ENCODE measurements around the gene MUC21. TPM values are rescaled to one million over a fixed set of nuclear protein-coding genes. Genes with fewer than 3 reads are reported as not detected.
"Not testable (repeated sequence)": the region's sequence is repeated elsewhere in the genome, so short reads cannot be mapped to it uniquely, and the experiment has no call there.

The MUC21 gene
- total RNA-seq, 3 donors from 2014 or later: not detected

DNA sequence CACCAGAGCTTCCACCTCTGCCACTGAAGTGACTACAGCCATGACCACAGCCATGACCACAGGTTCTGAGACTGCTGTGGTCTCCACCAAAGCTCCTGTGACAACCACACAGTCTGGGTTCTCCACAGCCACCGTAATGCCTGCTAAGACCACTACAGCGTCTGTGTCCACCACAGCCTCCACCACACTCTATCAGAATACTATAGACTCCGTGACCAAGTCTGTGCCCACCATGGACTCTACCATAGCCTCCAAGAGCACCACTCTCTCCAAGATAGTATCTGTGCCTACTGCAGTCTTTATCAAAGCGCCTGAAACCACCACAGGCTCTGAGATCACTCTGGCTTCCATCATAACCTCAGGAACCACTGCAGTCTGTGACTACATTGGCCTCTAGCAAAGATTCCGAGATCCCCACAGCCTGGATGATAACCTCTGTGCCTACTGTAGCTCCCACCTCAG, 18.3 kb upstream of the MUC21 start:
- intact Hi-C loops (cut with DNase I; ENCODE audit: low total_unique reads): no loop called here
- H3K36me3 ChIP-seq: no peaks in the 10 kb centered on the region
- H3K4me1 ChIP-seq: no peaks in the 10 kb centered on the region
- H3K27ac ChIP-seq: no peak overlapping the region
- H3K27me3 ChIP-seq: no peaks in the 10 kb centered on the region
- TF ChIP-seq POLR2AphosphoS5 (IDR thresholded peaks at IDR 0.05) (no peak), POLR2A (IDR thresholded peaks at IDR 0.05) (no peak)
- TF ChIP-seq, protein P1, sequence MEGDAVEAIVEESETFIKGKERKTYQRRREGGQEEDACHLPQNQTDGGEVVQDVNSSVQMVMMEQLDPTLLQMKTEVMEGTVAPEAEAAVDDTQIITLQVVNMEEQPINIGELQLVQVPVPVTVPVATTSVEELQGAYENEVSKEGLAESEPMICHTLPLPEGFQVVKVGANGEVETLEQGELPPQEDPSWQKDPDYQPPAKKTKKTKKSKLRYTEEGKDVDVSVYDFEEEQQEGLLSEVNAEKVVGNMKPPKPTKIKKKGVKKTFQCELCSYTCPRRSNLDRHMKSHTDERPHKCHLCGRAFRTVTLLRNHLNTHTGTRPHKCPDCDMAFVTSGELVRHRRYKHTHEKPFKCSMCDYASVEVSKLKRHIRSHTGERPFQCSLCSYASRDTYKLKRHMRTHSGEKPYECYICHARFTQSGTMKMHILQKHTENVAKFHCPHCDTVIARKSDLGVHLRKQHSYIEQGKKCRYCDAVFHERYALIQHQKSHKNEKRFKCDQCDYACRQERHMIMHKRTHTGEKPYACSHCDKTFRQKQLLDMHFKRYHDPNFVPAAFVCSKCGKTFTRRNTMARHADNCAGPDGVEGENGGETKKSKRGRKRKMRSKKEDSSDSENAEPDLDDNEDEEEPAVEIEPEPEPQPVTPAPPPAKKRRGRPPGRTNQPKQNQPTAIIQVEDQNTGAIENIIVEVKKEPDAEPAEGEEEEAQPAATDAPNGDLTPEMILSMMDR (IDR thresholded peaks at IDR 0.05): no peak
- DNase-seq (ENCODE audit: low spot score in 2 of 2): no peak
- no peak overlapping the region for H3K4me3 ChIP-seq
- no peaks in the 10 kb centered on the region for H3K9me3 ChIP-seq

DNA sequence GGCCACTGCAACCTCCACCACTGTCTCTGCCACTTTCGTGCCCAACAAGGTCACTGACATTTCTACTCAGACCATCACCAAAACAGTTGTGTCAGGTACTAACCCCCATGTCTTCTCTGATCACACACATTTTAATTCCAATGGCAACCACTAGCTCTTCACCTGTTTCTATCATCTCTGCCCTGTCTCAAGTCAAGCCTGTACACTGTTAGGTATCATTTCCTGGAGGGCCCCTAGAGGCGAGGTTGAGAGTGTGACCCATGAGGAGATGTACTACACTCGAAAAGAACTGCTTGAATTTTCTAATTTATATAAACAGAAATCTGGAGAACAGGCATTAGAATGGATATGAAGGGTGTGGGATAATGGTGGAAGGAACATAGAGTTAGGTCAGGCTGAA, 17.4 kb upstream of the MUC21 start:
- no peak for DNase-seq (ENCODE audit: low spot score in 2 of 2)
- TF ChIP-seq, protein P1 (IDR thresholded peaks at IDR 0.05): no peak
- TF ChIP-seq POLR2A (IDR thresholded peaks at IDR 0.05) (no peak), POLR2AphosphoS5 (IDR thresholded peaks at IDR 0.05) (no peak)
- Histone ChIP-seq H3K9me3 (no peaks in the 10 kb centered on the region), H3K27me3 (no peaks in the 10 kb centered on the region), H3K36me3 (no peaks in the 10 kb centered on the region), H3K4me3 (no peak overlapping the region), H3K27ac (no peak overlapping the region), H3K4me1 (no peaks in the 10 kb centered on the region)
- intact Hi-C loops (cut with DNase I; ENCODE audit: low total_unique reads): no loop called here

DNA sequence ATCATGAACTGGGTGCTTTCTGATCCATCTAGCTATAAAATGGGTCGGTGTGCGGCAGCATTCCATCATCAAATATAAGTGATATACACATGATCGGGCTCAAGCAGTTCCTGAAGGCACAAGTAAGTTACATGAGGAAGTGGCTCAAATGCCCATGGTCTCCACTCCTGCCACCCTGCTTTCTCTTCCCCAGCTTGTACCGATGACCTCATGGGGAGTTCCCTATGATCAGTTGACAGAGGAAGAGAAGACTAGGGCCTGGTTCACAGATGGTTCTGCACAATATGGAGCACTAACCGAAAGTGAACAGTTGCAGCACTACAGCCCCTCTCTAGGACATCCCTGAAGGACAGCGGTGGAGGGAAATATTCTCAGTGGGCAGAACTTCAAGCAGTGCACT, 14.3 kb upstream of the MUC21 start:
- H3K9me3 ChIP-seq; DNase-seq (ENCODE audit: low spot score in 2 of 2); H3K27me3 ChIP-seq; H3K4me3 ChIP-seq; intact Hi-C loops (cut with DNase I; ENCODE audit: low total_unique reads); H3K27ac ChIP-seq; H3K36me3 ChIP-seq; H3K4me1 ChIP-seq: not testable (repeated sequence)

DNA sequence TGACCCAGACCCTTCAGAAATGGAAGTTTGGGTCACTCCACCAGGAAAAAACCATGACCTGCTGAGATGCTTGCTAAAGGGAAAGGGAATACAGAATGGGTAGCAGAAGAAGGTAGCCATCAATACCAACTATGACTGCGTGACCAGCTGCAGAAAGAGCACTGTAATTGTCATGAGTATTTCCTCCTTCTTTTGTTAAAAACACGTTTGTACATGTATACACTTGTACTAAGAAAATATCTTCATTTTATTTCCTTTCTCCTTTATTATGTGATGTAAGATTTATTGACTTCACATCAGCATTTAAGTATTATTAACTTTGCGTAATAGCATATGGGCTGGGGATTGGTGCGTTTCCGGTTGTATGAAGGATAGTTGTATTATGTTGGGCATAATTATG, 12.6 kb upstream of the MUC21 start:
- intact Hi-C loops (cut with DNase I; ENCODE audit: low total_unique reads): no loop called here
- DNase-seq (ENCODE audit: low spot score in 2 of 2): no peak
- no peak overlapping the region for H3K27ac ChIP-seq

DNA sequence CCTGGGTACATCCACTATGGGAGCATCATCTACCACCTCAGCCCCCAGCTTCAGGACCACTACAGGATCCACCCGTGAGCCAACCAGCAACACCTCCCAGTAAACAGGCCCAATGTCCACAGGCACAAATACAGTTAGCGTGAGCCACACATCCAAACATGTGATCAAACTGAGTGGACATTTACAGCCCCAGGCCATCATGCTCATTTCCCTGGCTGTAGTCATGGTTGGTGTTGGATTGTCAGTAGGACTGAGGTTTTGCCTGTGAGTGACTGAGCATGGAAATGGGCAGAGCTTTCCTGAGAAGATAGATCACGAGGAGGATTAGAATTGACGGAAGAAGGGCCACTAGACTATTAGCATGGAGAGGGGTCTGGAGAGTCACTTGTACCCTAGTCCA, 10.7 kb upstream of the MUC21 start:
- TF ChIP-seq, protein P1 (IDR thresholded peaks at IDR 0.05): no peak
- TF ChIP-seq POLR2A (IDR thresholded peaks at IDR 0.05) (no peak), POLR2AphosphoS5 (IDR thresholded peaks at IDR 0.05) (no peak)
- Histone ChIP-seq H3K4me3 (no peak overlapping the region), H3K4me1 (no peaks in the 10 kb centered on the region), H3K36me3 (no peaks in the 10 kb centered on the region), H3K9me3 (no peaks in the 10 kb centered on the region), H3K27ac (no peak overlapping the region), H3K27me3 (no peaks in the 10 kb centered on the region)
- intact Hi-C loops (cut with DNase I; ENCODE audit: low total_unique reads): no loop called here
- DNase-seq (ENCODE audit: low spot score in 2 of 2): no peak

More for the DNA sequence above, 12.6 kb upstream of the MUC21 start:
- H3K9me3 ChIP-seq: no peaks in the 10 kb centered on the region
- H3K36me3 ChIP-seq: no peaks in the 10 kb centered on the region
- no peaks in the 10 kb centered on the region for H3K4me1 ChIP-seq
- TF ChIP-seq, protein P1 (IDR thresholded peaks at IDR 0.05): no peak
- TF ChIP-seq POLR2AphosphoS5 (IDR thresholded peaks at IDR 0.05) (no peak), POLR2A (IDR thresholded peaks at IDR 0.05) (no peak)
- H3K4me3 ChIP-seq: no peak overlapping the region
- H3K27me3 ChIP-seq: no peaks in the 10 kb centered on the region

All from breast epithelium (tissue), 4 donors.